Activated CD4-positive, CD25-positive, alpha-beta regulatory T cell treated with anti-CD3 and anti-CD28 coated beads, Interleukin-2, amount 50 U/mL, for 72 hours (primary cell): Measurements from ENCODE around the gene TRIM2.

ENCODE experiments used
- DNase-seq: peaks from one replicate; pipeline ENCODE4 v3.0.0; 2021

The TRIM2 gene

GRCh38 chr4:153291562-153291961 lies 87.3 kb downstream of the TRIM2 start:
- DNase-seq: no peak

GRCh38 chr4:153292897-153293741 lies 88.9 kb downstream of the TRIM2 start:
- DNase-seq: no peak

GRCh38 chr4:153293742-153294057 lies 89.5 kb downstream of the TRIM2 start:
- DNase-seq: no peak

- DNase-seq: no peak
Observed at GRCh38 chr4:153294631-153295030, 90.4 kb downstream of the TRIM2 start.

- no peak for DNase-seq
Observed at GRCh38 chr4:153295131-153295755, 91.0 kb downstream of the TRIM2 start.

- no peak for DNase-seq
Observed at GRCh38 chr4:153296040-153296823, 92.0 kb downstream of the TRIM2 start.

- no peak for DNase-seq
Observed at GRCh38 chr4:153297116-153297515, 92.9 kb downstream of the TRIM2 start.

- DNase-seq: no peak
Observed at GRCh38 chr4:153310793-153311192, 106.5 kb downstream of the TRIM2 start.

- no peak for DNase-seq
Observed at GRCh38 chr4:153314915-153315314, 110.7 kb downstream of the TRIM2 start.

GRCh38 chr4:153318696-153319320 lies 114.6 kb downstream of the TRIM2 start:
- no peak for DNase-seq

- DNase-seq: no peak
Observed at GRCh38 chr4:153322791-153323190, 118.5 kb downstream of the TRIM2 start.

GRCh38 chr4:153324046-153324445 lies 119.8 kb downstream of the TRIM2 start:
- DNase-seq: no peak

- no peak for DNase-seq
Observed at GRCh38 chr4:153325558-153325957, 121.3 kb downstream of the TRIM2 start.

GRCh38 chr4:153326513-153326912 lies 122.3 kb downstream of the TRIM2 start:
- DNase-seq: no peak

- DNase-seq: no peak
Observed at GRCh38 chr4:153327247-153327646, 123.0 kb downstream of the TRIM2 start.

GRCh38 chr4:153332936-153333335 lies 128.7 kb downstream of the TRIM2 start:
- no peak for DNase-seq

- DNase-seq: no peak
Observed at GRCh38 chr4:153333874-153334273, 129.6 kb downstream of the TRIM2 start.

- no peak for DNase-seq
Observed at GRCh38 chr4:153335665-153336064, 131.4 kb downstream of the TRIM2 start.

GRCh38 chr4:153337686-153338085 lies 133.4 kb downstream of the TRIM2 start:
- no peak for DNase-seq

- no peak for DNase-seq
Observed at GRCh38 chr4:153341575-153342090, 137.4 kb downstream of the TRIM2 start.

GRCh38 chr4:153342751-153343552 lies 138.7 kb downstream of the TRIM2 start:
- DNase-seq: no peak
